Transverse colon (tissue), 4 donors: ENCODE results near the gene GRAMD1C.

ENCODE experiments used
- EP300 ChIP-seq: sonication (generic); formaldehyde crosslinking; IDR thresholded peaks from one replicate; pipeline ENCODE4 v1.6.1; 2017; ENCODE audit warnings: antibody characterized with exemption, low read depth
- POLR2A ChIP-seq: fragments of 450-650 bp; IDR thresholded peaks from one replicate; pipeline ENCODE4 v1.6.1; 2016; ENCODE audit warnings: antibody characterized with exemption, mild to moderate bottlenecking, moderate library complexity
- POLR2AphosphoS5 ChIP-seq, 3 donors: sonication (generic); formaldehyde crosslinking; IDR thresholded peaks; one replicate each; pipeline ENCODE4 v1.6.1; 2016; ENCODE audit warnings: antibody characterized with exemption in 3 of 3
- TF ChIP-seq, protein P1 (sequence below), 5 experiments: fragments of 200-600 bp in 3 of 5; fragments of 450-650 bp in 2 of 5; sonication (generic) in 3 of 5; IDR thresholded peaks; 1 replicate in 2 of 5; 2 replicates in 3 of 5; pipeline ENCODE4 v1.5.1; 2016 to 2017; ENCODE audit warnings: antibody characterized with exemption in 5 of 5, inconsistent platforms in 3 of 5, mild to moderate bottlenecking in 2 of 5, moderate library complexity in 1 of 5

DNA sequence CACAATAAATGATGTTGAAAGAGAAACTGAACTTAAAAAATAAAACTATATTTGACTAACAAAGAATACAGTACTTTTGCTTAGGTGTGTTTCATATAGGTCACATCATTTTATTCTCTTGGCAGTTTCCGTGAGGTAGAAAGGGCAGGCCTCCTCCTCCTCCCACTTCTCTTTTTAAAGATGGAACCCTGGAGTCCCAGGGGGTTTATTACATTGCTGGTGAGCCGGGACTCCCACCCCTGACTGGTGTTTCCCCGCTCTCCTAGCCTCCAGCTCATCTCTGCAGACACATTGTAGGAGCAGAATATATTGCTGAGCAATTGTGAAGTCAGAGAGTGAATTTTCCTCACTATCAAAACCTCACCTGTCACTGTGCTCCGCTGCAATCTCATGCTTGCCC lies 139.2 kb downstream of the GRAMD1C start:
- TF ChIP-seq EP300 (no peak), POLR2A (no peak), POLR2AphosphoS5 (IDR thresholded peaks at IDR 0.05) (no peak)
- TF ChIP-seq, protein P1, sequence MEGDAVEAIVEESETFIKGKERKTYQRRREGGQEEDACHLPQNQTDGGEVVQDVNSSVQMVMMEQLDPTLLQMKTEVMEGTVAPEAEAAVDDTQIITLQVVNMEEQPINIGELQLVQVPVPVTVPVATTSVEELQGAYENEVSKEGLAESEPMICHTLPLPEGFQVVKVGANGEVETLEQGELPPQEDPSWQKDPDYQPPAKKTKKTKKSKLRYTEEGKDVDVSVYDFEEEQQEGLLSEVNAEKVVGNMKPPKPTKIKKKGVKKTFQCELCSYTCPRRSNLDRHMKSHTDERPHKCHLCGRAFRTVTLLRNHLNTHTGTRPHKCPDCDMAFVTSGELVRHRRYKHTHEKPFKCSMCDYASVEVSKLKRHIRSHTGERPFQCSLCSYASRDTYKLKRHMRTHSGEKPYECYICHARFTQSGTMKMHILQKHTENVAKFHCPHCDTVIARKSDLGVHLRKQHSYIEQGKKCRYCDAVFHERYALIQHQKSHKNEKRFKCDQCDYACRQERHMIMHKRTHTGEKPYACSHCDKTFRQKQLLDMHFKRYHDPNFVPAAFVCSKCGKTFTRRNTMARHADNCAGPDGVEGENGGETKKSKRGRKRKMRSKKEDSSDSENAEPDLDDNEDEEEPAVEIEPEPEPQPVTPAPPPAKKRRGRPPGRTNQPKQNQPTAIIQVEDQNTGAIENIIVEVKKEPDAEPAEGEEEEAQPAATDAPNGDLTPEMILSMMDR (IDR thresholded peaks at IDR 0.05), result no peak
